ENCODE results near the gene AKNAD1. TPM values are rescaled to one million over a fixed set of nuclear protein-coding genes. Genes with fewer than 3 reads are reported as not detected.

AKNAD1 gene
- total and polyA plus RNA-seq, 2 of the 8 experiments (the other 6 are each of a cell fraction or from before 2014, with no cell fraction given): not detected

DNA sequence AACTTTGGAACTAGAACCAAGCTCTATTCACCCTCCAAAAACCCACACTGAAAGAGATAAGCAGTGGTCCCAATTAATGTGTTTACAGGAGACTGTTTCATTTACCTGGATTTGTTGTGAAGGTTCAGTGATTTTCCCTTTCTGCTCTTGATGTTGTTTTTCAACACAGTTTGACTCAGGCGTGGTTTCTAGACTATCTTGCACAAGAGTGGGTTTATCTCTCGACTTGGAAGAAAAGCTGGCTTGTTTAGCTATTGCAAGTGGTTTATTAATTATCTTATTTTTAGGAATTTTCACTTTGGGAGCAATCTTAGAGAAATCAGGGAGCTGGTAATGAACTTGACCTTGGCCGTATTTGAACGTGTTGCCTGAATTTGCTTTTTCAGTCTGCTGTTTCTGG, 5.3 kb downstream of the AKNAD1 start:
- CTCF ChIA-PET (ENCODE audit: partially characterized antibody): interaction anchor here (0.7 to 2.4 kb wide), 2 partner anchors 10 to 14 kb away, joined by 3 to 5 read pairs; no protein-coding TSS in a partner anchor
- H3K4ac ChIP-seq (replicated peaks; ENCODE audit: insufficient read length, low read depth, low read length): no peak overlapping the region
- no peaks in the 10 kb centered on the region for H3K23me2 ChIP-seq (ENCODE audit: low read depth, low read length)

More for the DNA sequence above, 5.3 kb downstream of the AKNAD1 start:
- no peaks in the 10 kb centered on the region for H3K79me1 ChIP-seq (ENCODE audit: low read depth, low read length)
- no peaks in the 10 kb centered on the region for H3K36me3 ChIP-seq (ENCODE audit: control insufficient read depth in 2 of 4, insufficient read depth in 4 of 4, low read length in 3 of 4)
- no peak overlapping the region for H3K9ac ChIP-seq (replicated peaks in 1 of 4; ENCODE audit: extremely low read depth in 1 of 4, low read depth in 3 of 4, low read length in 3 of 4)
- no peak overlapping the region for H4K5ac ChIP-seq (ENCODE audit: insufficient read length, low read depth, low read length)
- H2BK5ac ChIP-seq (ENCODE audit: low read depth, low read length): no peak overlapping the region
- H2BK12ac ChIP-seq (ENCODE audit: low read depth, low read length): no peak overlapping the region
- no peak overlapping the region for H3K4me3 ChIP-seq (ENCODE audit: extremely low read depth in 1 of 4, insufficient read depth in 2 of 4, low read depth in 3 of 4, low read length in 4 of 4)
- H2BK15ac ChIP-seq (ENCODE audit: low read length): no peak overlapping the region
- no peak overlapping the region for H2BK20ac ChIP-seq (ENCODE audit: low read length)
- no peaks in the 10 kb centered on the region for H3K9me3 ChIP-seq (ENCODE audit: insufficient read depth in 2 of 2, low read depth in 1 of 2, low read length in 1 of 2)
- H2AK5ac ChIP-seq (ENCODE audit: low read depth, low read length): no peak overlapping the region
- no peaks in the 10 kb centered on the region for H4K20me1 ChIP-seq (replicated peaks in 1 of 2; ENCODE audit: control insufficient read depth in 1 of 2, insufficient read depth in 2 of 2, low read length in 2 of 2)
- no peak overlapping the region for H3K23ac ChIP-seq (ENCODE audit: insufficient read length)
- H3K4me2 ChIP-seq (ENCODE audit: insufficient read depth in 1 of 2, low read depth in 2 of 2, low read length in 2 of 2): no peak overlapping the region
- POLR2A ChIA-PET (ENCODE audit: partially characterized antibody): interaction anchor here (0.9 kb wide), 1 partner anchor 97 kb away, joined by 3 read pairs; no protein-coding TSS in a partner anchor
- no peaks in the 10 kb centered on the region for H3K27me3 ChIP-seq (replicated peaks in 1 of 4; ENCODE audit: control insufficient read depth in 3 of 4, extremely low read depth in 1 of 4, insufficient read depth in 3 of 4, low read length in 3 of 4)
- no peaks in the 10 kb centered on the region for H3K4me1 ChIP-seq (replicated peaks in 1 of 4; ENCODE audit: control insufficient read depth in 3 of 4, insufficient read depth in 4 of 4, low read length in 3 of 4)
- no peak overlapping the region for H3K56ac ChIP-seq (replicated peaks; ENCODE audit: insufficient read length, low read depth, low read length)
- H4K8ac ChIP-seq (ENCODE audit: extremely low read depth, insufficient read depth, low read length): no peak overlapping the region
- no peak overlapping the region for H3K18ac ChIP-seq (ENCODE audit: extremely low read depth, low read length)
- 78% methylated on average over 4 of the region's 4 CpGs; no CpG with 5 or more reads in 1 of the 2 experiments for WGBS, 2 experiments (ENCODE audit: extremely low coverage in 1 of 2, insufficient coverage in 1 of 2, insufficient read length in 1 of 2, insufficient replicate concordance in 2 of 2, low coverage in 1 of 2, low lambda C conversion rate in 2 of 2, missing lambda C conversion rate in 1 of 2)
- DNase-seq (ENCODE audit: low read depth in 1 of 2, low spot score in 2 of 2): no peak
- no peaks in the 10 kb centered on the region for H3K79me2 ChIP-seq (ENCODE audit: control insufficient read depth in 1 of 2, insufficient read depth in 2 of 2, low read length in 2 of 2)
- no peak overlapping the region for H2BK120ac ChIP-seq (replicated peaks; ENCODE audit: low read depth, low read length)
- H2AFZ ChIP-seq (ENCODE audit: low read length): no peak overlapping the region
- H3K27ac ChIP-seq (ENCODE audit: low read depth, low read length): no peak overlapping the region
- H4K91ac ChIP-seq (replicated peaks; ENCODE audit: insufficient read length, low read length): no peak overlapping the region
- H3K14ac ChIP-seq (ENCODE audit: insufficient read length): no peak overlapping the region
- TF ChIP-seq, protein P1, sequence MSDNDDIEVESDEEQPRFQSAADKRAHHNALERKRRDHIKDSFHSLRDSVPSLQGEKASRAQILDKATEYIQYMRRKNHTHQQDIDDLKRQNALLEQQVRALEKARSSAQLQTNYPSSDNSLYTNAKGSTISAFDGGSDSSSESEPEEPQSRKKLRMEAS (IDR thresholded peaks at IDR 0.05): no peak
- TF ChIP-seq POLR2A (IDR thresholded peaks at IDR 0.05; ENCODE audit: control extremely low read depth in 1 of 2, low read depth in 2 of 2, low read length in 2 of 2) (no peak), POU5F1 (IDR thresholded peaks at IDR 0.05; ENCODE audit: low read depth, low read length) (no peak)
- FAIRE-seq: no peak
